PFSK-1 (cell line): Measurements from ENCODE around the gene TDRD3.

Experiments
- POLR2AphosphoS5 ChIP-seq: IDR thresholded peaks from 2 replicates; pipeline ENCODE4 v1.6.1; 2012; ENCODE audit warnings: low read depth, mild to moderate bottlenecking, control low read depth, low read length, moderate library complexity
- REST ChIP-seq, 2 experiments: IDR thresholded peaks; 2 replicates each; pipeline versions ENCODE4 v1.6.1 to v1.8.0; 2011 to 2012; ENCODE audit warnings: low read depth in 2 of 2, low read length in 2 of 2, control low read depth in 1 of 2, inconsistent platforms in 1 of 2, mild to moderate bottlenecking in 1 of 2, moderate library complexity in 1 of 2; ENCODE audit not compliant: insufficient read depth in 1 of 2
- SIN3A ChIP-seq: IDR thresholded peaks from 2 replicates; pipeline ENCODE4 v1.6.1; 2012; ENCODE audit warnings: mild to moderate bottlenecking, low read length, moderate library complexity, borderline replicate concordance; ENCODE audit not compliant: insufficient read depth

- TF ChIP-seq REST (IDR thresholded peaks at IDR 0.05; ENCODE audit: insufficient read depth in 1 of 2, low read depth in 2 of 2, low read length in 2 of 2) (no peak), SIN3A (no peak), POLR2AphosphoS5 (no peak)
Measured at GRCh38 chr13:60519496-60519895, 122.5 kb downstream of the TDRD3 start.
